A549 (cell line): ENCODE measurements around the gene ZNF222. TPM values are rescaled to one million over a fixed set of nuclear protein-coding genes. Genes with fewer than 3 reads are reported as not detected.

Experiments used
- ATAC-seq, 2 experiments: fragments of 200-7000 bp in 1 of 2; fragments of >200 bp in 1 of 2; cut with Nextera tagmentation in 1 of 2; cut with Tn5 transposase in 1 of 2; 3 replicates each; pipeline versions ENCODE4 v1.8.0 to v1.9.1; 2018 to 2020; ENCODE audit warnings: mild to moderate bottlenecking in 1 of 2, moderate library complexity in 1 of 2
- CTCF ChIA-PET: fragments of 300-600 bp; sonication (Branson Sonifier 250); formaldehyde crosslinking; extraction: SDS; loops from one replicate; lab custom pipeline; 2021; ENCODE audit warnings: antibody characterized with exemption, inconsistent platforms; lab: Yijun Ruan, JAX
- POLR2A ChIA-PET: fragments of 350-600 bp; formaldehyde crosslinking; extraction: SDS; loops from one replicate; lab custom pipeline; 2021; ENCODE audit warnings: antibody characterized with exemption, inconsistent platforms; lab: Yijun Ruan, JAX
- DNase-seq, 2 experiments: peaks; one replicate each; pipeline versions ENCODE4 v3.0.0 to v3.0.0-alpha.2; 2011 to 2016; ENCODE audit warnings: low read depth in 1 of 2, low spot score in 1 of 2
- FAIRE-seq: peaks from 2 replicates; lab custom pipeline; 2011; peaks lifted over from hg19 to GRCh38; lab: Jason Lieb, UNC
- H3K27ac ChIP-seq, 2 experiments: fragments of >200 bp; sonication (Bioruptor Twin); formaldehyde crosslinking; 3 replicates each; pipeline ENCODE4 v1.5.1; 2016 to 2017
- H3K4me1 ChIP-seq: fragments of >200 bp; sonication (Bioruptor Twin); formaldehyde crosslinking; 3 replicates; pipeline ENCODE4 v1.6.1; 2016
- H3K4me2 ChIP-seq: fragments of >200 bp; sonication (Bioruptor Twin); formaldehyde crosslinking; 3 replicates; pipeline ENCODE4 v1.6.1; 2016
- H3K4me3 ChIP-seq: fragments of >200 bp; sonication (Bioruptor Twin); formaldehyde crosslinking; 3 replicates; pipeline ENCODE4 v1.5.1; 2016
- H3K9me3 ChIP-seq: fragments of >200 bp; sonication (Bioruptor Twin); formaldehyde crosslinking; 3 replicates; pipeline ENCODE4 v1.6.1; 2016
- BCL3 ChIP-seq: fragments of >200 bp; sonication (Bioruptor Twin); formaldehyde crosslinking; IDR thresholded peaks from 3 replicates; pipeline ENCODE4 v1.6.1; 2016
- FOSB ChIP-seq: fragments of 250-450 bp; sonication (Bioruptor Pico); IDR thresholded peaks from 2 replicates; pipeline ENCODE4 v1.5.0; 2020; ENCODE audit warnings: mild to moderate bottlenecking, moderate library complexity
- MAX ChIP-seq: IDR thresholded peaks from 2 replicates; pipeline ENCODE4 v1.6.1; 2012
- MYC ChIP-seq: IDR thresholded peaks from 2 replicates; pipeline ENCODE4 v1.6.1; 2012; ENCODE audit warnings: mild to moderate bottlenecking, inconsistent platforms, low read length, improper control_type of control experiment, borderline replicate concordance
- NPAS2 ChIP-seq: fragments of 250-450 bp; sonication (Bioruptor Pico); IDR thresholded peaks from 2 replicates; pipeline ENCODE4 v1.8.0; 2022; ENCODE audit warnings: mild to moderate bottlenecking, moderate library complexity, borderline replicate concordance
- POLR2A ChIP-seq: IDR thresholded peaks from 2 replicates; pipeline ENCODE4 v1.6.1; 2012; ENCODE audit warnings: mild to moderate bottlenecking, low read length
- POLR2AphosphoS2 ChIP-seq: conservative IDR thresholded peaks from 2 replicates; pipeline ENCODE4 v1.6.1; 2012; ENCODE audit warnings: low read length, improper control_type of control experiment, inconsistent platforms
- RFX5 ChIP-seq: fragments of 450-650 bp; IDR thresholded peaks from 2 replicates; pipeline ENCODE4 v1.7.1; 2014; ENCODE audit warnings: antibody characterized with exemption, mild to moderate bottlenecking, moderate library complexity
- SMC3 ChIP-seq: fragments of >200 bp; sonication (Bioruptor Twin); formaldehyde crosslinking; IDR thresholded peaks from 3 replicates; pipeline ENCODE4 v1.6.1; 2018; ENCODE audit warnings: inconsistent platforms
- TFCP2L1 ChIP-seq: fragments of 250-450 bp; sonication (Bioruptor Pico); IDR thresholded peaks from 2 replicates; pipeline ENCODE4 v1.5.0; 2021; ENCODE audit warnings: mild to moderate bottlenecking
- WGBS: methylation state at CpG from one replicate; pipeline ENCODE4 v1.1.6; 2017; ENCODE audit errors: missing lambda C conversion rate; 5-methylcytosine and 5-hydroxymethylcytosine counted together
- polyA plus RNA-seq, 4 experiments: library from polyadenylated mRNA; depleted of rRNA in 3 of 4; stranded (reverse); fragments of >200 nt; fragmentation: RNase III in 1 of 4; extraction: RNeasy Plus Mini Kit Qiagen cat#74134 plus additional on column Dnase treatment in 1 of 4; gene quantifications; 2 replicates in 3 of 4; 3 replicates in 1 of 4; pipeline ENCODE4 v1.2.3, GENCODE V29; 2011 to 2017
- small RNA-seq, 6 experiments: library from RNA; depleted of rRNA; stranded (forward); fragments of <200 nt; gene quantifications; one replicate each; pipeline ENCODE3, GENCODE V24; 2012

The ZNF222 gene
- polyA plus RNA-seq, 2 of the 4 experiments (the other 2 are of a cell fraction), result 4.7 to 7.0 TPM

GRCh38 chr19:44076325-44076724 lies 51.1 kb downstream of the ZNF222 start:
- no peaks in the 10 kb centered on the region for H3K4me1 ChIP-seq
- ATAC-seq (no peak), FAIRE-seq (no peak), DNase-seq (no peak)
- POLR2A ChIA-PET, result no interaction called here
- peaks cover 57% of the 10 kb centered on the region for H3K9me3 ChIP-seq
- TF ChIP-seq TFCP2L1 (CRISPR knock-in tag) (no peak), BCL3 (no peak), FOSB (CRISPR knock-in tag) (no peak), POLR2A (no peak), SMC3 (no peak), POLR2AphosphoS2 (no peak), MYC (no peak), RFX5 (no peak), MAX (no peak), NPAS2 (CRISPR knock-in tag) (no peak)
- TF ChIP-seq, all 56 proteins: peak for 0
- no peak overlapping the region for H3K4me3 ChIP-seq
- H3K4me2 ChIP-seq, result no peak overlapping the region
- CTCF ChIA-PET, result no interaction called here
- H3K27ac ChIP-seq, result no peak overlapping the region
- WGBS, result 58% methylated on average over 2 of the region's 2 CpGs

Small RNAs within 50 kb of the gene (small RNA-seq; reads per million reads assigned to genes)
- gene AC006213.5, result 0 reads per million in 6 experiments

Other genes starting within 250 kb of the ZNF222 start
- gene KCNN4, start 244.4 kb upstream of the ZNF222 start, polyA plus RNA-seq (2011; rRNA removed), result 15.7 and 20.7 TPM in 2 replicates
- gene KCNN4, start 244.4 kb upstream of the ZNF222 start, polyA plus RNA-seq (2017; fragmentation: RNase III; extraction: RNeasy Plus Mini Kit Qiagen cat#74134 plus additional on column Dnase treatment), result 16.9 to 21.0 TPM (median 20.7 TPM) in 3 replicates
- gene LYPD5, start 222.9 kb upstream of the ZNF222 start, polyA plus RNA-seq (2011; rRNA removed), result 0.12 and 0.16 TPM in 2 replicates
- 0.09 to 0.22 TPM (median 0.18 TPM) in 3 replicates for gene LYPD5, start 222.9 kb upstream of the ZNF222 start, polyA plus RNA-seq (2017; fragmentation: RNase III; extraction: RNeasy Plus Mini Kit Qiagen cat#74134 plus additional on column Dnase treatment)
- 5.1 and 8.9 TPM in 2 replicates for gene ZNF283, start 198.1 kb upstream of the ZNF222 start, polyA plus RNA-seq (2011; rRNA removed)
- gene ZNF283, start 198.1 kb upstream of the ZNF222 start, polyA plus RNA-seq (2017; fragmentation: RNase III; extraction: RNeasy Plus Mini Kit Qiagen cat#74134 plus additional on column Dnase treatment), result 5.2 to 6.1 TPM (median 5.6 TPM) in 3 replicates
- 1.2 and 1.4 TPM in 2 replicates for gene ZNF404, start 141.4 kb upstream of the ZNF222 start, polyA plus RNA-seq (2011; rRNA removed)
- 0.75 to 1.1 TPM (median 0.89 TPM) in 3 replicates for gene ZNF404, start 141.4 kb upstream of the ZNF222 start, polyA plus RNA-seq (2017; fragmentation: RNase III; extraction: RNeasy Plus Mini Kit Qiagen cat#74134 plus additional on column Dnase treatment)
- gene ZNF45, start 90.1 kb upstream of the ZNF222 start, polyA plus RNA-seq (2011; rRNA removed), result 19.9 and 20.9 TPM in 2 replicates
- gene ZNF45, start 90.1 kb upstream of the ZNF222 start, polyA plus RNA-seq (2017; fragmentation: RNase III; extraction: RNeasy Plus Mini Kit Qiagen cat#74134 plus additional on column Dnase treatment), result 13.3 to 15.1 TPM (median 14.8 TPM) in 3 replicates
- gene ZNF221, start 74.2 kb upstream of the ZNF222 start, polyA plus RNA-seq (2011; rRNA removed), result 1.6 and 2.4 TPM in 2 replicates
- 1.2 to 2.3 TPM (median 1.6 TPM) in 3 replicates for gene ZNF221, start 74.2 kb upstream of the ZNF222 start, polyA plus RNA-seq (2017; fragmentation: RNase III; extraction: RNeasy Plus Mini Kit Qiagen cat#74134 plus additional on column Dnase treatment)
- 5.2 and 6.6 TPM in 2 replicates for gene ZNF155, start 41.2 kb upstream of the ZNF222 start, polyA plus RNA-seq (2011; rRNA removed)
- 3.9 to 4.8 TPM (median 4.3 TPM) in 3 replicates for gene ZNF155, start 41.2 kb upstream of the ZNF222 start, polyA plus RNA-seq (2017; fragmentation: RNase III; extraction: RNeasy Plus Mini Kit Qiagen cat#74134 plus additional on column Dnase treatment)
- 6.2 and 6.3 TPM in 2 replicates for gene ZNF230, start 22.4 kb upstream of the ZNF222 start, polyA plus RNA-seq (2011; rRNA removed)
- 2.9 to 3.3 TPM (median 3.1 TPM) in 3 replicates for gene ZNF230, start 22.4 kb upstream of the ZNF222 start, polyA plus RNA-seq (2017; fragmentation: RNase III; extraction: RNeasy Plus Mini Kit Qiagen cat#74134 plus additional on column Dnase treatment)
- 5.2 and 5.4 TPM in 2 replicates for gene ZNF223, start 26.7 kb downstream of the ZNF222 start, polyA plus RNA-seq (2011; rRNA removed)
- gene ZNF223, start 26.7 kb downstream of the ZNF222 start, polyA plus RNA-seq (2017; fragmentation: RNase III; extraction: RNeasy Plus Mini Kit Qiagen cat#74134 plus additional on column Dnase treatment), result 2.2 to 2.6 TPM (median 2.4 TPM) in 3 replicates
- gene ZNF284, start 46.8 kb downstream of the ZNF222 start, polyA plus RNA-seq (2011; rRNA removed), result 1.0 and 1.2 TPM in 2 replicates
- 0.81 to 1.1 TPM (median 1.0 TPM) in 3 replicates for gene ZNF284, start 46.8 kb downstream of the ZNF222 start, polyA plus RNA-seq (2017; fragmentation: RNase III; extraction: RNeasy Plus Mini Kit Qiagen cat#74134 plus additional on column Dnase treatment)
- 22.3 and 25.0 TPM in 2 replicates for gene ZNF224, start 69.0 kb downstream of the ZNF222 start, polyA plus RNA-seq (2011; rRNA removed)
- gene ZNF224, start 69.0 kb downstream of the ZNF222 start, polyA plus RNA-seq (2017; fragmentation: RNase III; extraction: RNeasy Plus Mini Kit Qiagen cat#74134 plus additional on column Dnase treatment), result 17.0 to 21.0 TPM (median 17.1 TPM) in 3 replicates
- gene ZNF225, start 88.0 kb downstream of the ZNF222 start, polyA plus RNA-seq (2011; rRNA removed), result 4.3 TPM in 2 replicates
- gene ZNF225, start 88.0 kb downstream of the ZNF222 start, polyA plus RNA-seq (2017; fragmentation: RNase III; extraction: RNeasy Plus Mini Kit Qiagen cat#74134 plus additional on column Dnase treatment), result 3.3 to 3.7 TPM (median 3.3 TPM) in 3 replicates
- gene ZNF234, start 116.2 kb downstream of the ZNF222 start, polyA plus RNA-seq (2011; rRNA removed), result 5.8 and 6.2 TPM in 2 replicates
- gene ZNF234, start 116.2 kb downstream of the ZNF222 start, polyA plus RNA-seq (2017; fragmentation: RNase III; extraction: RNeasy Plus Mini Kit Qiagen cat#74134 plus additional on column Dnase treatment), result 4.7 to 5.4 TPM (median 5.1 TPM) in 3 replicates
- gene ZNF226, start 139.7 kb downstream of the ZNF222 start, polyA plus RNA-seq (2011; rRNA removed), result 46.3 and 53.2 TPM in 2 replicates
- gene ZNF226, start 139.7 kb downstream of the ZNF222 start, polyA plus RNA-seq (2017; fragmentation: RNase III; extraction: RNeasy Plus Mini Kit Qiagen cat#74134 plus additional on column Dnase treatment), result 26.8 to 27.6 TPM (median 27.2 TPM) in 3 replicates
- 15.8 and 17.1 TPM in 2 replicates for gene ZNF227, start 187.2 kb downstream of the ZNF222 start, polyA plus RNA-seq (2011; rRNA removed)
- gene ZNF227, start 187.2 kb downstream of the ZNF222 start, polyA plus RNA-seq (2017; fragmentation: RNase III; extraction: RNeasy Plus Mini Kit Qiagen cat#74134 plus additional on column Dnase treatment), result 10.1 to 10.4 TPM (median 10.1 TPM) in 3 replicates
- gene ZNF233, start 234.5 kb downstream of the ZNF222 start, polyA plus RNA-seq (2011; rRNA removed), result 1.9 and 2.1 TPM in 2 replicates
- 1.2 to 1.3 TPM (median 1.2 TPM) in 3 replicates for gene ZNF233, start 234.5 kb downstream of the ZNF222 start, polyA plus RNA-seq (2017; fragmentation: RNase III; extraction: RNeasy Plus Mini Kit Qiagen cat#74134 plus additional on column Dnase treatment)